Astrocyte (in vitro differentiated cells and primary cell): Measurements from ENCODE around the gene EGR1.

ENCODE experiments used
- CTCF ChIP-seq: IDR thresholded peaks from 2 replicates; pipeline ENCODE4 v1.5.1; 2011; ENCODE audit warnings: low read depth, mild to moderate bottlenecking, inconsistent platforms, low read length, moderate library complexity; ENCODE audit not compliant: insufficient read depth
- EZH2 ChIP-seq: IDR thresholded peaks from 2 replicates; pipeline ENCODE4 v1.6.1; 2012; ENCODE audit warnings: mild to moderate bottlenecking, low read length, inconsistent platforms; ENCODE audit not compliant: insufficient read depth

- no peak for TF ChIP-seq CTCF
- TF ChIP-seq EZH2: no peak
Observed at GRCh38 chr5:138471052-138471361, 5.7 kb downstream of the EGR1 start.
